Panc1 (cell line): ENCODE data around the gene SUGCT. TPM values are rescaled to one million over a fixed set of nuclear protein-coding genes. Genes with fewer than 3 reads are reported as not detected.

Source experiments
- ATAC-seq: fragments of 200-7000 bp; cut with Tn5 transposase; 2 replicates; pipeline ENCODE4 v1.9.1; 2020; ENCODE audit warnings: mild to moderate bottlenecking, moderate library complexity
- BruUV-seq: library from RNA; stranded (reverse); fragments of 400-500 nt; replicated peaks from 2 replicates; lab custom pipeline; 2021; lab: Mats Ljungman, UMichigan
- CTCF ChIA-PET: fragments of 300-600 bp; sonication (Branson Sonifier 250); formaldehyde crosslinking; loops from one replicate; lab custom pipeline; 2022; ENCODE audit warnings: antibody characterized with exemption; lab: Charles Lee
- POLR2A ChIA-PET: fragments of 300-600 bp; sonication (Branson Sonifier 250); formaldehyde crosslinking; loops from one replicate; lab custom pipeline; 2022; ENCODE audit warnings: antibody characterized with exemption; lab: Charles Lee
- DNase-seq: peaks from one replicate; pipeline ENCODE4 v3.0.0-alpha.2; 2010; ENCODE audit warnings: low read depth, low spot score
- H3K27ac ChIP-seq: 2 replicates; pipeline ENCODE4 v1.5.1; 2011; ENCODE audit warnings: mild to moderate bottlenecking, low read length, inconsistent platforms
- H3K27me3 ChIP-seq: fragments of 200-500 bp; sonication (Bioruptor generic); 2 replicates; pipeline ENCODE4 v1.6.0; 2014; ENCODE audit warnings: low read length, inconsistent platforms; ENCODE audit not compliant: control insufficient read depth, insufficient read depth
- H3K36me3 ChIP-seq: fragments of 200-500 bp; sonication (Bioruptor generic); 2 replicates; pipeline ENCODE4 v1.5.1; 2014; ENCODE audit warnings: inconsistent platforms, mild to moderate bottlenecking, low read length, moderate library complexity; ENCODE audit not compliant: control insufficient read depth, insufficient read depth
- H3K4me1 ChIP-seq: 2 replicates; pipeline ENCODE4 v1.5.1; 2011; ENCODE audit warnings: inconsistent platforms, mild to moderate bottlenecking, low read length, moderate library complexity; ENCODE audit not compliant: control insufficient read depth, insufficient read depth
- H3K4me3 ChIP-seq, 2 experiments: 2 replicates each; pipeline ENCODE4 v1.5.1; 2011 to 2012; ENCODE audit warnings: low read depth in 2 of 2, low read length in 2 of 2, mild to moderate bottlenecking in 2 of 2, inconsistent platforms in 1 of 2, moderate library complexity in 1 of 2
- H3K9me3 ChIP-seq: fragments of 200-500 bp; sonication (Bioruptor generic); 2 replicates; pipeline ENCODE4 v1.5.1; 2014; ENCODE audit warnings: low read depth, mild to moderate bottlenecking, inconsistent platforms, low read length, moderate library complexity; ENCODE audit not compliant: control insufficient read depth, insufficient read depth
- CTCF ChIP-seq: fragments of 450-650 bp; IDR thresholded peaks from 2 replicates; pipeline ENCODE4 v1.5.1; 2017; ENCODE audit warnings: mild to moderate bottlenecking
- POLR2AphosphoS5 ChIP-seq: IDR thresholded peaks from 2 replicates; pipeline ENCODE4 v1.6.1; 2012; ENCODE audit warnings: mild to moderate bottlenecking, low read depth, low read length, moderate library complexity
- REST ChIP-seq, 2 experiments: IDR thresholded peaks; 2 replicates each; pipeline ENCODE4 v1.6.1; 2011 to 2012; ENCODE audit warnings: low read depth in 2 of 2, control low read depth in 1 of 2, low read length in 1 of 2, mild to moderate bottlenecking in 1 of 2, moderate library complexity in 1 of 2; ENCODE audit not compliant: insufficient read depth in 1 of 2
- SIN3A ChIP-seq: IDR thresholded peaks from 2 replicates; pipeline ENCODE4 v1.6.1; 2012; ENCODE audit warnings: low read depth, mild to moderate bottlenecking, low read length, moderate library complexity, borderline replicate concordance; ENCODE audit not compliant: insufficient read depth
- TCF7L2 ChIP-seq: IDR thresholded peaks from 2 replicates; pipeline ENCODE4 v1.6.1; 2011; ENCODE audit warnings: mild to moderate bottlenecking, low read depth, low read length, inconsistent platforms
- in situ Hi-C: cut with HindIII; loops from 2 replicates; pipeline ENCODE4 v1.10.0; 2016; ENCODE audit warnings: low sequenced_read_pairs, low pct_unique_long_range_greater_than_20kb
- intact Hi-C: fragments of 100-400 bp; cut with micrococcal nuclease; formaldehyde crosslinking; loops from one replicate; pipeline ENCODE4 v1.10.0; 2022; ENCODE audit not compliant: unreplicated experiment
- total RNA-seq: library from RNA; stranded (reverse); gene quantifications from one replicate; pipeline ENCODE4 v1.2.1, GENCODE V29; 2021; ENCODE audit not compliant: unreplicated experiment

The SUGCT gene
- total RNA-seq, 1 experiment from 2014 or later: 3.1 TPM

GRCh38 chr7:40655426-40655825, 520.6 kb downstream of the SUGCT start:
- ChIA-PET CTCF (no interaction called here), POLR2A (no interaction called here)
- Histone ChIP-seq H3K36me3 (no peaks in the 10 kb centered on the region), H3K4me3 (no peak overlapping the region), H3K9me3 (no peaks in the 10 kb centered on the region), H3K27me3 (no peaks in the 10 kb centered on the region), H3K4me1 (no peaks in the 10 kb centered on the region), H3K27ac (no peak overlapping the region)
- in situ Hi-C loops (no loop called here), intact Hi-C loops (no loop called here)
- no peak for DNase-seq
- no peak for TF ChIP-seq SIN3A
- TF ChIP-seq TCF7L2: no peak
- no peak for TF ChIP-seq REST (IDR thresholded peaks at IDR 0.05; ENCODE audit: insufficient read depth in 1 of 2, low read depth in 2 of 2, low read length in 1 of 2)
- no peak for TF ChIP-seq CTCF
- no peak for TF ChIP-seq POLR2AphosphoS5
- ATAC-seq: no peak
- no TSS peak for BruUV-seq

- in situ Hi-C loops (no loop called here), intact Hi-C loops (no loop called here)
- Histone ChIP-seq H3K4me3 (no peak overlapping the region), H3K4me1 (no peaks in the 10 kb centered on the region), H3K27me3 (no peaks in the 10 kb centered on the region), H3K36me3 (no peaks in the 10 kb centered on the region), H3K9me3 (no peaks in the 10 kb centered on the region), H3K27ac (no peak overlapping the region)
- ChIA-PET CTCF (no interaction called here), POLR2A (no interaction called here)
- BruUV-seq: no TSS peak
- DNase-seq: no peak
- TF ChIP-seq POLR2AphosphoS5 (no peak), TCF7L2 (no peak), REST (IDR thresholded peaks at IDR 0.05; ENCODE audit: insufficient read depth in 1 of 2, low read depth in 2 of 2, low read length in 1 of 2) (no peak), SIN3A (no peak), CTCF (no peak)
- no peak for ATAC-seq
Observed at GRCh38 chr7:40656349-40656748, 521.5 kb downstream of the SUGCT start.
